KOPT-K1 (cell line): ENCODE data around the gene LEMD1.
"Not testable (repeated sequence)": the region's sequence is repeated elsewhere in the genome, so short reads cannot be mapped to it uniquely, and the experiment has no call there.

Experiments
- H3K27ac ChIP-seq: fragments of 200-600 bp; sonication (generic); 2 replicates; pipeline ENCODE4 v1.5.1; 2016; ENCODE audit warnings: antibody characterized with exemption, mild to moderate bottlenecking, low read depth, low read length; ENCODE audit not compliant: poor library complexity, severe bottlenecking
- H3K36me3 ChIP-seq: fragments of 200-600 bp; sonication (generic); 2 replicates; pipeline ENCODE4 v1.5.1; 2017; ENCODE audit warnings: antibody characterized with exemption, mild to moderate bottlenecking, low read length, moderate library complexity; ENCODE audit not compliant: insufficient read depth
- H3K9me3 ChIP-seq: fragments of 200-600 bp; sonication (generic); 2 replicates; pipeline ENCODE4 v1.5.1; 2017; ENCODE audit warnings: antibody characterized with exemption, low read length, mild to moderate bottlenecking; ENCODE audit not compliant: insufficient read depth, poor library complexity, severe bottlenecking

Gene LEMD1

GRCh38 chr1:205382990-205383389 lies 38.9 kb downstream of the LEMD1 start:
- H3K9me3 ChIP-seq, H3K27ac ChIP-seq, H3K36me3 ChIP-seq: not testable (repeated sequence)

GRCh38 chr1:205382561-205382960 lies 39.3 kb downstream of the LEMD1 start:
- no peaks in the 10 kb centered on the region for H3K9me3 ChIP-seq
- no peak overlapping the region for H3K27ac ChIP-seq
- H3K36me3 ChIP-seq, result no peaks in the 10 kb centered on the region

- Histone ChIP-seq H3K36me3 (no peaks in the 10 kb centered on the region), H3K9me3 (no peaks in the 10 kb centered on the region), H3K27ac (no peak overlapping the region)
Measured at GRCh38 chr1:205381305-205381704, 40.6 kb downstream of the LEMD1 start.

GRCh38 chr1:205380882-205381281 lies 41.0 kb downstream of the LEMD1 start:
- no peaks in the 10 kb centered on the region for H3K36me3 ChIP-seq
- H3K9me3 ChIP-seq, result no peaks in the 10 kb centered on the region
- no peak overlapping the region for H3K27ac ChIP-seq

GRCh38 chr1:205379056-205379455 lies 42.8 kb downstream of the LEMD1 start:
- Histone ChIP-seq H3K27ac (no peak overlapping the region), H3K36me3 (no peaks in the 10 kb centered on the region), H3K9me3 (no peaks in the 10 kb centered on the region)

GRCh38 chr1:205377355-205377754 lies 44.5 kb downstream of the LEMD1 start:
- Histone ChIP-seq H3K9me3 (no peaks in the 10 kb centered on the region), H3K27ac (no peak overlapping the region), H3K36me3 (no peaks in the 10 kb centered on the region)

GRCh38 chr1:205376739-205377138 lies 45.1 kb downstream of the LEMD1 start:
- no peak overlapping the region for H3K27ac ChIP-seq

GRCh38 chr1:205375835-205376545 lies 45.9 kb downstream of the LEMD1 start:
- H3K36me3 ChIP-seq, result no peaks in the 10 kb centered on the region
- no peak overlapping the region for H3K27ac ChIP-seq
- no peaks in the 10 kb centered on the region for H3K9me3 ChIP-seq

More at GRCh38 chr1:205376739-205377138, 45.1 kb downstream of the LEMD1 start:
- Histone ChIP-seq H3K9me3 (no peaks in the 10 kb centered on the region), H3K36me3 (no peaks in the 10 kb centered on the region)

GRCh38 chr1:205374210-205375078 lies 47.4 kb downstream of the LEMD1 start:
- Histone ChIP-seq H3K36me3 (no peaks in the 10 kb centered on the region), H3K27ac (no peak overlapping the region), H3K9me3 (no peaks in the 10 kb centered on the region)

GRCh38 chr1:205373798-205374175 lies 48.1 kb downstream of the LEMD1 start:
- Histone ChIP-seq H3K9me3 (no peaks in the 10 kb centered on the region), H3K36me3 (no peaks in the 10 kb centered on the region), H3K27ac (no peak overlapping the region)

- H3K9me3 ChIP-seq, result no peaks in the 10 kb centered on the region
- H3K36me3 ChIP-seq, result no peaks in the 10 kb centered on the region
- H3K27ac ChIP-seq, result no peak overlapping the region
Measured at GRCh38 chr1:205373022-205373797, 48.6 kb downstream of the LEMD1 start.

- Histone ChIP-seq H3K36me3 (no peaks in the 10 kb centered on the region), H3K27ac (no peak overlapping the region)
Measured at GRCh38 chr1:205371871-205372660, 49.8 kb downstream of the LEMD1 start.

GRCh38 chr1:205370780-205371179 lies 51.1 kb downstream of the LEMD1 start:
- no peaks in the 10 kb centered on the region for H3K36me3 ChIP-seq
- no peaks in the 10 kb centered on the region for H3K9me3 ChIP-seq
- no peak overlapping the region for H3K27ac ChIP-seq

More at GRCh38 chr1:205371871-205372660, 49.8 kb downstream of the LEMD1 start:
- H3K9me3 ChIP-seq, result no peaks in the 10 kb centered on the region

GRCh38 chr1:205369701-205370123 lies 52.1 kb downstream of the LEMD1 start:
- no peak overlapping the region for H3K27ac ChIP-seq

More at GRCh38 chr1:205369701-205370123, 52.1 kb downstream of the LEMD1 start:
- H3K9me3 ChIP-seq, result no peaks in the 10 kb centered on the region
- H3K36me3 ChIP-seq, result no peaks in the 10 kb centered on the region
